Measurements from ENCODE around the gene HAT1. TPM values are rescaled to one million over a fixed set of nuclear protein-coding genes. Genes with fewer than 3 reads are reported as not detected.
A peak's percentile ranks its signal among the peaks of the same experiment; 100 is the strongest.

Gene HAT1
- total and polyA plus RNA-seq, 12 donors, result 6.2 to 45.5 (median 36.6) TPM

GRCh38 chr2:171924170-171924942, 2.1 kb downstream of the HAT1 start:
- intact Hi-C loops (cut with DNase I), result loop anchor here in 1 of 10 donors (10.0 kb wide), 1 partner anchor 180 kb away; the partner anchor contains the start of gene DLX2

GRCh38 chr2:171930385-171930784, 8.1 kb downstream of the HAT1 start:
- Histone ChIP-seq H3K27ac (no peak overlapping the region), H3K4me1 (peaks cover 0 to 2% (median 0%) of the 10 kb centered on the region in 9 donors), H3K9me3 (peaks cover 0 to 6% (median 0%) of the 10 kb centered on the region in 11 donors), H3K36me3 (peaks cover 0 to 55% (median 4%) of the 10 kb centered on the region in 9 donors), H3K27me3 (no peaks in the 10 kb centered on the region), H3K4me3 (no peak overlapping the region)
- DNase-seq (no peak), ATAC-seq (no peak)
- 96 to 99% methylated on average over 4 of the region's 4 CpGs for WGBS, 2 donors
- intact Hi-C loops (cut with DNase I), result no loop called here
- no peak for TF ChIP-seq CTCF (IDR thresholded peaks at IDR 0.05)

More at GRCh38 chr2:171924170-171924942, 2.1 kb downstream of the HAT1 start:
- Histone ChIP-seq H3K27ac (peak overlapping the region in 1 of 10 donors; percentile 94), H3K4me3 (no peak overlapping the region), H3K36me3 (peaks cover 0 to 49% (median 4%) of the 10 kb centered on the region in 9 donors), H3K9me3 (no peaks in the 10 kb centered on the region), H3K4me1 (peaks cover 7 to 34% (median 24%) of the 10 kb centered on the region in 9 donors), H3K27me3 (no peaks in the 10 kb centered on the region)
- 94 to 96% methylated on average over 17 of the region's 17 CpGs for WGBS, 2 donors
- DNase-seq, result no peak
- no peak for ATAC-seq
- TF ChIP-seq CTCF (IDR thresholded peaks at IDR 0.05), result no peak

GRCh38 chr2:171939058-171939742, 16.9 kb downstream of the HAT1 start:
- DNase-seq, result no peak
- no peak for TF ChIP-seq CTCF (IDR thresholded peaks at IDR 0.05)
- no peak overlapping the region for H3K4me3 ChIP-seq
- H3K36me3 ChIP-seq, result peaks cover 0 to 8% (median 0%) of the 10 kb centered on the region in 9 donors
- peaks cover 0 to 27% (median 14%) of the 10 kb centered on the region in 9 donors for H3K4me1 ChIP-seq
- WGBS, 2 donors, result 69 to 76% methylated on average over 9 of the region's 9 CpGs
- no peaks in the 10 kb centered on the region for H3K27me3 ChIP-seq
- peak in 1 of 8 donors; percentile 41 for ATAC-seq
- intact Hi-C loops (cut with DNase I), result no loop called here
- H3K9me3 ChIP-seq, result peaks cover 0 to 4% (median 0%) of the 10 kb centered on the region in 11 donors
- peak overlapping the region in 1 of 10 donors; percentile 13 for H3K27ac ChIP-seq

DNA sequence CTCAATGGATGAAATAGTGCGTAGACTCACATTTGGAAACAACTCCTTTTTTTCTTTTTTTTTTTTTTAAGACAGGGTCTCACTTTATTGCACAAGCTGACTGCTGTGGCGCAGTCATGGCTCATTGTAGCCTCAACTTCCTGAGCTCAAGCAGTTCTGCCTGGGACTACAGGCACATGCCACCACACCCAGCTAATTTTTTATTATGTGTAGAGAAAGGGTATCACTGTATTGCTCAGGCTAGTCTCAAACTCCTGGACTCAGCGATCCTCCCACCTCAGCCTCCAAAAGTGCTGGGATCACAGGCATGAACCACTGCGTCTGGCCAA, 17.4 kb downstream of the HAT1 start:
- no peak for TF ChIP-seq CTCF (IDR thresholded peaks at IDR 0.05)
- H3K36me3 ChIP-seq, result peaks cover 0 to 8% (median 0%) of the 10 kb centered on the region in 9 donors
- peaks cover 0 to 4% (median 0%) of the 10 kb centered on the region in 11 donors for H3K9me3 ChIP-seq
- intact Hi-C loops (cut with DNase I), result no loop called here
- ATAC-seq, result no peak
- 80 to 93% methylated on average over 4 of the region's 4 CpGs for WGBS, 2 donors
- H3K27ac ChIP-seq, result no peak overlapping the region
- peaks cover 0 to 27% (median 14%) of the 10 kb centered on the region in 9 donors for H3K4me1 ChIP-seq
- DNase-seq, result no peak
- H3K4me3 ChIP-seq, result no peak overlapping the region
- H3K27me3 ChIP-seq, result no peaks in the 10 kb centered on the region
